Activated CD8-positive, alpha-beta memory T cell treated with anti-CD3 and anti-CD28 coated beads for 24 hours (primary cell): ENCODE results near the gene MLKL.

Experiments
- DNase-seq: peaks from one replicate; pipeline ENCODE4 v3.0.0-alpha.2; 2020

Gene MLKL

GRCh38 chr16:74700438-74701225, at the start of gene MLKL:
TSS of gene MLKL (minus strand) at chr16:74700862. CDS start at chr16:74695757, 5,105 bp downstream.
- peak; percentile 85 for DNase-seq

DNA sequence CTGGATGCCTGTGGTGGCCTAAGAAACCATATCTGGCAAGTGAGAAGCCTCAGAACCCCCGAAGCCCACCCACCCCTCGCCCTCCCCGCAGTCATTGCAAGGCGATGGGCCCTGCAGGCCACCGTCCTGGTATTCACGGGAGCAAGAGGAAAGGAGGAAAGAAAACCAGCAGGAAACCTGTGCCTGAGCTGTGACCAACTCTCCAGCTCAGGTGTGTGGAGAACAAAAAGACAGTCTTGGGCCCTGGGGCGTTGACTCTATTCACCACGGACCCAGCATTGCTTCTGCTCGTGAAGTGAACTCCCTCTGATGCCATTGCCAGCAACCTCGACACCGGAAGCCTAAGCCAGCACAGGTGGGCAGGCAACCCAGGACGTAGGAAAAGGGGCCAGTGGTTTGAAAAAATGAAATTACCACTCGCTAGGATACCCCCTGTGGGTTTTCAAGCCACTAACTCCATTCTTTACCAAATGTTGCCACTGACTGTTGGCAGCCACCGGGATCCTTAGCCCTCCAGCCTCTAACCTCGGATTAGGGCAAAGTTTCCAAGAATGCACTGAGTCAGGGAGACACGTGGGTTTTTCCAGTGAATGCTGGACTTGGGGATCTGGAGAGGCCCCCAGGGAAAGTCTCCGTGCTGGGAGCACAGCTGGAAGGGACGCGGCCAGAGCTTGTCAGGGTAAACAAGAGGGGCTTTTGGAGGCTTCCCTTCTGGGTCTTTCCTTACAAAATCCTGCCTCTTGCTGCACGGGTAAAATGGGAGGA, 48.8 kb upstream of the MLKL start:
- DNase-seq, result no peak

GRCh38 chr16:74748616-74749026, 48.0 kb upstream of the MLKL start:
- DNase-seq, result no peak

DNA sequence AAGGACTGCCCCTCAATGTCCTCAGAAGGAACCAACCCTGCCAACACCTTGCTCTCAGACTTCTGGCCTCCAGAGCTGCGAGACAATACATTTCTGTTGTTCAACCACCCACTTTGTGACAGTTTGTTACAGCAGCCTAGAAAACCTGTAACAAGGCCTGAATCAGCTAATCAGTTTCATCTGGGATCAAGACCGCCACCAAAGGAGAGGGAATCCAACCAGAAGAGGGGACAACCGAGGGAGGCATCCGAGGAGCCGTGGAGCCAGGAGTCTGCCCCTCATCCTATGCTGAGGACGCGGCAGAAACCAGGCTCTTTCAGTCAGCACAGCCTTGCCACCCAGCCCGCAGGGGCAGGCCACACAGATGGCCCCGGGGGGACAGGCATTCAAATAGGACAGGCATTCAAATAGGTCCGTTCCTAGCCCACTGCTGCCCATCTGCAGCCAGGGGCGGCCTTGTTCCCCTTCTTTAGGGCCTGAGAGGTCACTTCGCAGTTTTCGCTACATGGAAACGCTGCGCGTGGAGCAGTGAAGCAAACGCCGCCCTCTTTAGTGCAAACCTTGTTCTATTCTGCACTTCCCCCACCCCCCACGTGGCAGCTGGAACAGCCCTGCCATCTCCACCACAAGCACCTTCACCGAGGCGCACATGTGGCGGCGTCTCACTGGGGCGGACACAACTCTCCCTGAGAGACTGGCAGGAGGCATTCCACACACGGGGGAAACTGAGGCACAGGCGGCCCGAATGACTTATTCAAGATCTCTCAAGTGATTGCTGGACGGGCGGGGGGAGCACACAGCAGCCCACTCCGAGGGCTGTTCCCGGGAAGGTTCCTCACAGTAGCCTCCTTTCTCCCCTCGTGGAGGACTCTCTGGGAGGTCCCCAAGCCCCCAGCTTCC, 47.3 kb upstream of the MLKL start:
- no peak for DNase-seq

DNA sequence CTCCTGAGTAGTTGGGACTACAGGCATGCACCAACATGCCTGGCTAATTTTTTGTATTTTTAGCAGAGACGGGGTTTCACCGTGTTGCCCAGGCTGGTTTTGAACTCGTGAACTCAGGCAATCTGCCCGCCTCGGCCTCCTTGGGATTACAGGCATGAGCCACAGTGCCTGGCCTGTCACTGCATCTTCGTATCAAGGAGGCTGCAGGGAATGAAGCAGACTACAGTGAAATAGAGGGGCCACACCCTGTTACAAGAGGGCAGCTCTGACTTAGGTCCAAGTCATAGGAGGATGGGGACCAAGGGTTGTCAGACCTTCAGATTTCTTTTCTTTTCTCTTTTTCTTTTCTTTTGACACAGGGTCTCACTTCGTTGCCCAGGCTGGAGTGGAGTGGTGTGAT, 45.3 kb upstream of the MLKL start:
- DNase-seq, result no peak

GRCh38 chr16:74745109-74745615, 44.5 kb upstream of the MLKL start:
- no peak for DNase-seq

DNA sequence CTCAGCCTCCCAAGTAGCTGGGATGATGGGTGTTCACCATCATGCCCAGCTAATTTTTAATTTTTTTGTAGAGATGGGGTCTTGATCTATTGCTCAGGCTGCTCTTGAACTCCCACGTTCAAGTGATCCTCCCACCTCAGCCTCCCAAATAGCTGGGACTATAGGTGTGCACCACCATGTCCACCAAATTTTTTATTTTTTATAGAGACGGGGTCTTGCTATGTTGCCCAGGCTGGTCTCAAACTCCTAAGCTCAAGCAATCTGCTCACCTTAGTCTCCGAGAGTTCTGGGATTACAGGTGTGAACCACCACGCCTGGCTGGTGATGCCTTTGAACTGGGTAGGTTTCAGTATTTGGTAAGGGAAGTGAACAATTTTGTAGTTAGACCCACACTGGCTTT, 43.9 kb upstream of the MLKL start:
- no peak for DNase-seq

- DNase-seq, result no peak
Observed at GRCh38 chr16:74743668-74744299, 43.1 kb upstream of the MLKL start.

GRCh38 chr16:74743045-74743667, 42.5 kb upstream of the MLKL start:
- DNase-seq, result no peak

GRCh38 chr16:74742051-74742481, 41.4 kb upstream of the MLKL start:
- DNase-seq, result no peak

GRCh38 chr16:74740795-74741304, 40.2 kb upstream of the MLKL start:
- no peak for DNase-seq

DNA sequence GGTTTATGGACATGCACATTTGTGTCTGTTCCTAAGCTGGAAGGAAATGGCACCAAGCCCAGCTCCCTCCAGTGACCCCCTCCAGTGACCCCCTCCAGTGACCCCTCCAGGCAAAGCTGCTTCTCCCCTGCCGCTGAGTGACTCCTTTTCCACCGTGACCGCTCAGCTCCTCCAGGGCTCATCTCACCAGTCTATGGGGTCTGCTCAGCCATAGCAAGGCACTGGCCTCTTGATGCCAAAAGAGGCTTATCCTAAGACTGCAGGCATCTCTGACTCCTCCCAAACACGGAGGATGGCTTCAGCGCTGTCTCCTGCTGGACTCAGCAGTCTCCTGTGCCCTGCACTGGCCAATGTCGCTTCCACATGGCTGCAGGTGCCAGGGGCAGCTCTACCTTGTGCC, 38.6 kb upstream of the MLKL start:
- no peak for DNase-seq

- no peak for DNase-seq
Observed at GRCh38 chr16:74738816-74739215, 38.2 kb upstream of the MLKL start.

DNA sequence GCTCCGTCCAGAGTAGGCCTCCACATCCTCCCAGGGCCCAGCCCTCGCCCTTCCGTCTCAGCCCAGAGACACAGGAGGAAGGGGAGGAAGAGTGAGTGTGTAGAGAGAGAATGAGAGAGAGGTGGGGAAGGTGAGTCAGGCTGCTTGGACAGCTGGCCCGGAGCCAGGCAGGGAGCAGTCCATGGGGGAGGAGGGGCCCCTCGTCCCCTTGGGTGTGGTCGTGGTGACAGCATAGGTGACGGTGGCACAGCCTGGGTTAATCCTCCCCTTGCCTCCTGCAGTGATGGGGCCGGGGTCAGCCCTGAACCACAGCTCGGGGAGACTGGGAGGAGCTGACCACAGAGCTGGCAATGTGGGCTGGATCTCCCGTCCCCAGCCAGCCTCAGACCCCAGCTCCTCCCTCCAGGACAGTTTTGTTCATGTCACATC, 37.5 kb upstream of the MLKL start:
- no peak for DNase-seq

- no peak for DNase-seq
Observed at GRCh38 chr16:74737521-74737920, 36.9 kb upstream of the MLKL start.

DNA sequence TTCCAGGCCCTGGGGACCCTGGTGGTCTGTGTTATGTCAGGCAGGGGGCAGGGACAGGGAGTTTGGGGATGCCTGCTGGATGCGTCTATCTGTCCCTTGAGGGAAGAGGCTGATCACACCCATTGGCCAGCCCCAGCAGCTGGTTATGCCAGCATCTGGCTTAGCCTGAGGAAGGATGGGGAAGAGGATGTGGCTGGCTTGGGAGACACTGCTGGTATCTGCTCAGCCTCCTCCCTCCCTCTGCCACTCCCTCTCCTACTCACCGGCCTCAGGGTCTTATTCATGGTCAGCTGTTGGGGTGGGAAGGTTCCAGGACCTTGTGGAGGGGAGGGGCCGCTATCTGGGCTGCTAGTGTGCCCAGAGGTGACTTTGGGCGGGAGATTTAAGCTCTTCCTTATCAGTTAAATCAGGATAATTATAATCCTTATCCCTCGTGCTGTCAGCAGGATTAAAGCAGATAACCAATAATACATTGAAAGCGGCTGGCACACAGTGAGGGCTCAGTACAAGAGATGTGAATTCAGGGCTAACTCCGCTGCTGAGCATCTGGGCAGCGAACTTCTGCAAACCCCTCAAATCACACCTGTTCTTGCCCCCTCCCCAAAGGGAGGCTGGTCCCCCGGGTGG, 36.0 kb upstream of the MLKL start:
- no peak for DNase-seq

GRCh38 chr16:74735554-74735953, 34.9 kb upstream of the MLKL start:
- no peak for DNase-seq

GRCh38 chr16:74735162-74735452, 34.4 kb upstream of the MLKL start:
- no peak for DNase-seq

DNA sequence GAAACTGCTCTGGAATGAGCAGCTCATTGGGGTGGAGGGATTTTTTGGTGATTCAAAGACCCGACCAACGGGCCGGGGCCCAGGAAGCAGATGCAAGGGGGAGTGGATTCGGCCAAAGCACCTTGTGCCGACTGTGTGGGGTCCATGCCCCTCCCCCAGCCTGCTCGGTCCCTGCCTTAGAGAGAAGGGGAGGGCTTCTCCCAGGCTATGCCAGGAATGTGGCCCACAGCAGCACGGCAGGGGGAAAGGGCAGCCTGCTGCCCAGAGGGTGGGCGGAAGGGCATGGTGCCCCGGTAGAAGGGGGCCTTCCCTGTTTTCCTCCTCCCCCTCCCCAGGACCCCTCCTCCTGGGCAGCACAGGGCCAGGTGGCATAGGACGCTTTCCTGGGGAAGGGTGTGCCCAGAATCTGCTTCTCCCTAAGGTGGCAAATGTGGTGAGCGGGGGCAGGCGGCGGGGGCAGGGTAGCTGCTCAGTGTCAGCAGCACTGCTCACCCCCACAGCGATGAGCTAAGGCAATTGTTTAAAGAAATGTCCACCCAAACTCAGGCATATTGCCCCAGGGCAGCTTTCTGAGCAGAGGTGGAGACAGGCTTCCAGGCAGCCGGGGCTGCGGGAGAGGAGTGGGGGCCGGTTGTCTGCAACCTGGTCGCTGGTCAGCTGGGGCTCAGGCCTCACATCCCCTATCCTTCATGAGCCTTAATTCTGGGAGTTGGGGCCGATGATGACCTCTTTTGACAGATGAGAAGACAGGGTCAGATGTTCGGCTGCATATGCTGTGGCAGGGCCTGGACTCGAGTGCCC, 33.9 kb upstream of the MLKL start:
- DNase-seq, result no peak

- DNase-seq, result no peak
Observed at GRCh38 chr16:74732707-74733350, 32.2 kb upstream of the MLKL start.
